Neuronal stem cell (in vitro differentiated cells): ENCODE data around the gene ATP6V1E1.
"Not testable (repeated sequence)": the region's sequence is repeated elsewhere in the genome, so short reads cannot be mapped to it uniquely, and the experiment has no call there.

Experiments used
- DNase-seq: peaks from one replicate; pipeline ENCODE4 v3.0.0-alpha.2; 2013; ENCODE audit warnings: low spot score
- H2AFZ ChIP-seq: one replicate; pipeline ENCODE4 v1.6.1; 2013; ENCODE audit warnings: mild to moderate bottlenecking, low read length, inconsistent platforms
- H2AK5ac ChIP-seq: 2 replicates; pipeline ENCODE4 v1.6.1; 2013; ENCODE audit warnings: low read depth, mild to moderate bottlenecking, inconsistent platforms, low read length, moderate library complexity, mixed read lengths
- H2BK120ac ChIP-seq: 2 replicates; pipeline ENCODE4 v1.6.1; 2013; ENCODE audit warnings: low read depth, mild to moderate bottlenecking, inconsistent platforms, low read length, moderate library complexity, mixed read lengths
- H2BK12ac ChIP-seq: one replicate; pipeline ENCODE4 v1.6.1; 2013; ENCODE audit warnings: low read length, inconsistent platforms
- H2BK15ac ChIP-seq: 2 replicates; pipeline ENCODE4 v1.6.1; 2013; ENCODE audit warnings: mild to moderate bottlenecking, low read length, inconsistent platforms, mixed read lengths
- H2BK5ac ChIP-seq: one replicate; pipeline ENCODE4 v1.6.1; 2013; ENCODE audit warnings: inconsistent platforms, mild to moderate bottlenecking, low read length, moderate library complexity
- H3K14ac ChIP-seq: one replicate; pipeline ENCODE4 v1.6.1; 2013; ENCODE audit warnings: low read length, inconsistent platforms
- H3K18ac ChIP-seq: 2 replicates; pipeline ENCODE4 v1.6.1; 2013; ENCODE audit warnings: low read length, inconsistent platforms
- H3K23ac ChIP-seq: 2 replicates; pipeline ENCODE4 v1.6.1; 2013; ENCODE audit warnings: low read depth, mild to moderate bottlenecking, mixed read lengths, low read length, inconsistent platforms; ENCODE audit not compliant: poor library complexity
- H3K27ac ChIP-seq: replicated peaks from 3 replicates; pipeline ENCODE4 v1.5.1; 2013; ENCODE audit warnings: low read length, inconsistent platforms
- H3K27me3 ChIP-seq, 3 experiments: 2 replicates each; pipeline ENCODE4 v1.6.1; 2013; ENCODE audit warnings: low read length in 3 of 3, mild to moderate bottlenecking in 2 of 3, inconsistent platforms in 1 of 3, low read depth in 1 of 3, mixed read lengths in 1 of 3, moderate library complexity in 1 of 3; ENCODE audit not compliant: control insufficient read depth in 3 of 3, insufficient read depth in 3 of 3
- H3K36me3 ChIP-seq, 2 donors: replicated peaks in 1 of 2; 2 replicates each; pipeline ENCODE4 v1.6.1; 2013; ENCODE audit warnings: low read length in 2 of 2; ENCODE audit not compliant: control insufficient read depth in 2 of 2, insufficient read depth in 2 of 2
- H3K4ac ChIP-seq: 2 replicates; pipeline ENCODE4 v1.6.1; 2013; ENCODE audit warnings: inconsistent platforms, mild to moderate bottlenecking, low read length, moderate library complexity
- H3K4me1 ChIP-seq, 2 donors: 1 replicate in 1 of 2; 2 replicates in 1 of 2; pipeline ENCODE4 v1.6.1; 2013; ENCODE audit warnings: low read length in 2 of 2, low read depth in 1 of 2; ENCODE audit not compliant: control insufficient read depth in 2 of 2, insufficient read depth in 1 of 2
- H3K4me2 ChIP-seq: one replicate; pipeline ENCODE4 v1.6.1; 2013; ENCODE audit warnings: mild to moderate bottlenecking, low read length, inconsistent platforms; ENCODE audit not compliant: insufficient read depth, poor library complexity, severe bottlenecking
- H3K4me3 ChIP-seq, 2 donors: 2 replicates each; pipeline ENCODE4 v1.5.1; 2013; ENCODE audit warnings: low read length in 2 of 2, mild to moderate bottlenecking in 2 of 2, inconsistent platforms in 1 of 2, moderate library complexity in 1 of 2
- H3K79me1 ChIP-seq: one replicate; pipeline ENCODE4 v1.6.1; 2013; ENCODE audit warnings: low read depth, mild to moderate bottlenecking, inconsistent platforms, low read length, moderate library complexity
- H3K9ac ChIP-seq: one replicate; pipeline ENCODE4 v1.6.1; 2013; ENCODE audit warnings: mild to moderate bottlenecking, low read depth, low read length, inconsistent platforms; ENCODE audit not compliant: poor library complexity
- H3K9me3 ChIP-seq, 2 donors: replicated peaks in 1 of 2; 2 replicates each; pipeline versions ENCODE3 to v1.6.1; 2013; ENCODE audit warnings: low read length in 2 of 2, mild to moderate bottlenecking in 2 of 2, inconsistent platforms in 1 of 2, low read depth in 1 of 2, mixed read lengths in 1 of 2, moderate library complexity in 1 of 2; ENCODE audit not compliant: control insufficient read depth in 2 of 2, insufficient read depth in 1 of 2
- H4K8ac ChIP-seq: one replicate; pipeline ENCODE4 v1.6.1; 2013; ENCODE audit warnings: low read depth, mild to moderate bottlenecking, inconsistent platforms, low read length, moderate library complexity
- H4K91ac ChIP-seq: one replicate; pipeline ENCODE4 v1.6.1; 2013; ENCODE audit warnings: low read length, low read depth, mild to moderate bottlenecking, inconsistent platforms; ENCODE audit not compliant: poor library complexity
- WGBS, 2 donors: extraction: QIAGEN DNeasy Blood & Tissue Kit; methylation state at CpG; one replicate each; pipeline ENCODE4 v1.1.7; 2013; ENCODE audit warnings: missing lambda C conversion rate in 2 of 2, mixed read lengths in 1 of 2; ENCODE audit not compliant: insufficient read length in 2 of 2, insufficient replicate concordance in 1 of 2; ENCODE audit errors: extremely low coverage in 2 of 2; 5-methylcytosine and 5-hydroxymethylcytosine counted together

ATP6V1E1 gene

GRCh38 chr22:17569971-17570511, 58.5 kb downstream of the ATP6V1E1 start:
- Histone ChIP-seq H3K27ac (peak overlapping the region; percentile 18), H2BK120ac (no peak overlapping the region)
- no CpG with 5 or more reads among the region's 8 CpGs for WGBS, 2 donors

GRCh38 chr22:17566776-17567175, 61.8 kb downstream of the ATP6V1E1 start:
- Histone ChIP-seq H4K8ac (no peak overlapping the region), H3K79me1 (no peaks in the 10 kb centered on the region), H3K27ac (no peak overlapping the region)

More at GRCh38 chr22:17569971-17570511, 58.5 kb downstream of the ATP6V1E1 start:
- Histone ChIP-seq H2AK5ac (no peak overlapping the region), H3K9ac (no peak overlapping the region), H2AFZ (peak overlapping the region; percentile 85), H3K4me1 (peaks cover 13 to 18% of the 10 kb centered on the region in 2 donors), H3K23ac (no peak overlapping the region), H4K91ac (no peak overlapping the region), H4K8ac (no peak overlapping the region), H3K14ac (peak overlapping the region; percentile 12), H3K4me3 (no peak overlapping the region), H3K27me3 (no peaks in the 10 kb centered on the region), H3K79me1 (no peaks in the 10 kb centered on the region), H3K36me3 (no peaks in the 10 kb centered on the region), H2BK12ac (no peak overlapping the region), H2BK15ac (no peak overlapping the region), H2BK5ac (no peak overlapping the region), H3K18ac (no peak overlapping the region), H3K4me2 (no peak overlapping the region), H3K4ac (no peak overlapping the region), H3K9me3 (no peaks in the 10 kb centered on the region)
- DNase-seq, result no peak

GRCh38 chr22:17566016-17566687, 62.4 kb downstream of the ATP6V1E1 start:
- H3K14ac ChIP-seq, H2BK15ac ChIP-seq, H3K18ac ChIP-seq, H3K27ac ChIP-seq, H2AK5ac ChIP-seq, H3K4me3 ChIP-seq, H3K23ac ChIP-seq, H3K36me3 ChIP-seq, DNase-seq, H3K9ac ChIP-seq, H3K4me2 ChIP-seq, H2AFZ ChIP-seq, H2BK5ac ChIP-seq, H3K4ac ChIP-seq, H4K8ac ChIP-seq, H3K79me1 ChIP-seq, H3K27me3 ChIP-seq, H4K91ac ChIP-seq, H2BK12ac ChIP-seq, H3K9me3 ChIP-seq, H2BK120ac ChIP-seq: not testable (repeated sequence)
- no CpG with 5 or more reads among the region's 19 CpGs for WGBS, 2 donors
- H3K4me1 ChIP-seq, result peaks cover 18 to 31% of the 10 kb centered on the region in 2 donors

More at GRCh38 chr22:17566776-17567175, 61.8 kb downstream of the ATP6V1E1 start:
- H3K14ac ChIP-seq, result no peak overlapping the region
- DNase-seq, result no peak
- H3K18ac ChIP-seq, result no peak overlapping the region
- no peak overlapping the region for H4K91ac ChIP-seq
- H2AFZ ChIP-seq, result no peak overlapping the region
- H2AK5ac ChIP-seq, result no peak overlapping the region
- no peak overlapping the region for H2BK15ac ChIP-seq
- H2BK120ac ChIP-seq, result no peak overlapping the region
- no peaks in the 10 kb centered on the region for H3K9me3 ChIP-seq
- no peak overlapping the region for H2BK5ac ChIP-seq
- no peak overlapping the region for H3K9ac ChIP-seq
- H3K4me3 ChIP-seq, result no peak overlapping the region
- no peaks in the 10 kb centered on the region for H3K36me3 ChIP-seq
- no peak overlapping the region for H3K23ac ChIP-seq
- no peak overlapping the region for H3K4me2 ChIP-seq
- no peak overlapping the region for H2BK12ac ChIP-seq
- no CpG with 5 or more reads among the region's 10 CpGs for WGBS, 2 donors
- peaks cover 19 to 32% of the 10 kb centered on the region in 2 donors for H3K4me1 ChIP-seq
- H3K4ac ChIP-seq, result no peak overlapping the region
- H3K27me3 ChIP-seq, result no peaks in the 10 kb centered on the region

- Histone ChIP-seq H3K4me2 (no peak overlapping the region), H3K79me1 (no peaks in the 10 kb centered on the region), H3K9me3 (peaks cover 5 to 8% of the 10 kb centered on the region in 2 donors), H2AK5ac (no peak overlapping the region), H2BK15ac (no peak overlapping the region), H3K18ac (no peak overlapping the region), H2BK5ac (no peak overlapping the region), H4K91ac (no peak overlapping the region), H3K27me3 (no peaks in the 10 kb centered on the region), H2BK120ac (no peak overlapping the region), H3K4me1 (peaks cover 4 to 19% of the 10 kb centered on the region in 2 donors), H3K9ac (no peak overlapping the region), H3K27ac (no peak overlapping the region), H2AFZ (no peak overlapping the region), H3K36me3 (peaks cover 4 to 13% of the 10 kb centered on the region in 2 donors), H4K8ac (no peak overlapping the region), H3K14ac (no peak overlapping the region), H3K23ac (no peak overlapping the region), H3K4me3 (no peak overlapping the region), H2BK12ac (no peak overlapping the region), H3K4ac (no peak overlapping the region)
- WGBS, 2 donors, result no CpG with 5 or more reads among the region's 11 CpGs
- DNase-seq, result no peak
These were observed 64.6 kb downstream of the ATP6V1E1 start for GRCh38 chr22:17563936-17564391.
